HCT116 (cell line): ENCODE measurements around the gene CABP2. TPM values are rescaled to one million over a fixed set of nuclear protein-coding genes. Genes with fewer than 3 reads are reported as not detected.
"Not testable (repeated sequence)": the region's sequence is repeated elsewhere in the genome, so short reads cannot be mapped to it uniquely, and the experiment has no call there.

Experiments
- ATAC-seq: fragments of 200-7000 bp; cut with Tn5 transposase; 2 replicates; pipeline ENCODE4 v1.9.1; 2020; ENCODE audit warnings: mild to moderate bottlenecking, moderate library complexity
- BruUV-seq: library from RNA; stranded (reverse); fragments of 400-500 nt; replicated peaks from 2 replicates; lab custom pipeline; 2021; lab: Mats Ljungman, UMichigan
- CTCF ChIA-PET: fragments of 300-600 bp; sonication (Branson Sonifier 250); formaldehyde crosslinking; loops from one replicate; lab custom pipeline; 2021; ENCODE audit warnings: antibody characterized with exemption; lab: Charles Lee
- POLR2A ChIA-PET: fragments of 300-600, 350-600 bp; sonication (Branson Sonifier 250); formaldehyde crosslinking; loops from one replicate; lab custom pipeline; 2021; ENCODE audit warnings: antibody characterized with exemption; lab: Charles Lee
- RAD21 ChIA-PET, 2 experiments: fragments of 300-600 bp; sonication (Branson Sonifier 250); formaldehyde crosslinking; loops; one replicate each; lab custom pipeline; 2023; ENCODE audit warnings: low total read pairs in 2 of 2; ENCODE audit not compliant: uncharacterized antibody in 2 of 2, unreplicated experiment in 2 of 2, low non-redundant PET in 1 of 2; lab: Charles Lee
- DNase-seq: peaks from one replicate; pipeline ENCODE4 v3.0.0-alpha.2; 2010; ENCODE audit warnings: low read depth, low spot score
- H2AFZ ChIP-seq: fragments of 200-600 bp; shearing (Covaris generic), sonication (generic); 2 replicates; pipeline ENCODE4 v1.6.1; 2017; ENCODE audit warnings: low read depth, mixed run types, mixed read lengths, antibody characterized with exemption, low read length; ENCODE audit not compliant: poor library complexity, severe bottlenecking
- H3K27ac ChIP-seq: 2 replicates; pipeline ENCODE4 v1.5.1; 2012; ENCODE audit warnings: low read depth, low read length
- H3K27me3 ChIP-seq: fragments of 200-600 bp; sonication (generic); 2 replicates; pipeline ENCODE4 v1.6.1; 2016; ENCODE audit warnings: mixed run types, low read length, mixed read lengths; ENCODE audit not compliant: insufficient read depth
- H3K36me3 ChIP-seq, 2 experiments: fragments of 200-500 bp in 1 of 2; fragments of 200-600 bp in 1 of 2; sonication (Bioruptor generic) in 1 of 2; sonication (generic) in 1 of 2; 2 replicates each; pipeline versions ENCODE4 v1.5.1 to v1.6.1; 2014 to 2016; ENCODE audit warnings: low read length in 2 of 2, inconsistent platforms in 1 of 2, mixed read lengths in 1 of 2, mixed run types in 1 of 2; ENCODE audit not compliant: insufficient read depth in 2 of 2, control insufficient read depth in 1 of 2
- H3K4me1 ChIP-seq, 2 experiments: fragments of 200-600 bp in 1 of 2; sonication (generic) in 1 of 2; 2 replicates each; pipeline versions ENCODE4 v1.5.1 to v1.6.1; 2012 to 2017; ENCODE audit warnings: low read length in 2 of 2, inconsistent platforms in 1 of 2, mild to moderate bottlenecking in 1 of 2, mixed read lengths in 1 of 2, mixed run types in 1 of 2, moderate library complexity in 1 of 2; ENCODE audit not compliant: insufficient read depth in 2 of 2, control insufficient read depth in 1 of 2
- H3K4me2 ChIP-seq: fragments of 200-600 bp; sonication (generic); 2 replicates; pipeline ENCODE4 v1.6.1; 2017; ENCODE audit warnings: mixed run types, low read length, mixed read lengths
- H3K4me3 ChIP-seq, 2 experiments: fragments of 200-600 bp in 1 of 2; sonication (generic) in 1 of 2; replicated peaks in 1 of 2; 2 replicates each; pipeline ENCODE4 v1.5.1; 2011 to 2016; ENCODE audit warnings: low read length in 2 of 2, control low read depth in 1 of 2, low read depth in 1 of 2, mild to moderate bottlenecking in 1 of 2, mixed read lengths in 1 of 2, mixed run types in 1 of 2
- H3K79me2 ChIP-seq: fragments of 200-600 bp; sonication (generic); 2 replicates; pipeline ENCODE4 v1.6.1; 2017; ENCODE audit warnings: mild to moderate bottlenecking, mixed run types, low read length, moderate library complexity, mixed read lengths; ENCODE audit not compliant: insufficient read depth
- H3K9ac ChIP-seq: fragments of 200-600 bp; sonication (generic); 2 replicates; pipeline ENCODE4 v1.6.1; 2016; ENCODE audit warnings: low read length, mixed read lengths
- H3K9me2 ChIP-seq: fragments of 200-600 bp; sonication (generic), shearing (Covaris generic); 2 replicates; pipeline ENCODE4 v1.6.1; 2017; ENCODE audit warnings: mixed run types, mild to moderate bottlenecking, moderate library complexity; ENCODE audit not compliant: insufficient read depth
- H3K9me3 ChIP-seq, 2 experiments: fragments of 200-500 bp in 1 of 2; fragments of 200-600 bp in 1 of 2; sonication (Bioruptor generic) in 1 of 2; sonication (generic) in 1 of 2; 2 replicates each; pipeline ENCODE4 v1.6.1; 2014 to 2017; ENCODE audit warnings: low read length in 2 of 2, mixed read lengths in 2 of 2, inconsistent platforms in 1 of 2, low read depth in 1 of 2, mild to moderate bottlenecking in 1 of 2, mixed run types in 1 of 2, moderate library complexity in 1 of 2; ENCODE audit not compliant: control insufficient read depth in 1 of 2, insufficient read depth in 1 of 2
- H4K20me1 ChIP-seq: fragments of 200-600 bp; sonication (generic), shearing (Covaris generic); 2 replicates; pipeline ENCODE4 v1.6.1; 2017; ENCODE audit warnings: mixed run types, mild to moderate bottlenecking, moderate library complexity; ENCODE audit not compliant: insufficient read depth
- ATF3 ChIP-seq: IDR thresholded peaks from 2 replicates; pipeline ENCODE4 v1.6.1; 2012
- CBX3 ChIP-seq: IDR thresholded peaks from 2 replicates; pipeline ENCODE4 v1.6.1; 2012; ENCODE audit warnings: low read depth
- EZH2phosphoT487 ChIP-seq: fragments of 200-600 bp; IDR thresholded peaks from 2 replicates; pipeline ENCODE4 v1.6.1; 2018; ENCODE audit warnings: antibody characterized with exemption, borderline replicate concordance
- RAD21 ChIP-seq: IDR thresholded peaks from 2 replicates; pipeline ENCODE4 v1.6.1; 2012; ENCODE audit warnings: low read depth, mild to moderate bottlenecking
- ZFX ChIP-seq: fragments of 450-650 bp; IDR thresholded peaks from 2 replicates; pipeline ENCODE4 v1.6.1; 2017
- intact Hi-C: fragments of 100-400 bp; cut with micrococcal nuclease; formaldehyde crosslinking; loops from 2 replicates; pipeline ENCODE4 v1.10.0; 2022
- total RNA-seq: library from RNA; stranded (reverse); gene quantifications from one replicate; pipeline ENCODE4 v1.2.1, GENCODE V29; 2021; ENCODE audit not compliant: unreplicated experiment
- TF ChIP-seq, protein P1 (sequence below): IDR thresholded peaks from 2 replicates; pipeline ENCODE4 v1.6.1; 2012

Gene CABP2
- total RNA-seq, 1 experiment from 2014 or later: not detected

DNA sequence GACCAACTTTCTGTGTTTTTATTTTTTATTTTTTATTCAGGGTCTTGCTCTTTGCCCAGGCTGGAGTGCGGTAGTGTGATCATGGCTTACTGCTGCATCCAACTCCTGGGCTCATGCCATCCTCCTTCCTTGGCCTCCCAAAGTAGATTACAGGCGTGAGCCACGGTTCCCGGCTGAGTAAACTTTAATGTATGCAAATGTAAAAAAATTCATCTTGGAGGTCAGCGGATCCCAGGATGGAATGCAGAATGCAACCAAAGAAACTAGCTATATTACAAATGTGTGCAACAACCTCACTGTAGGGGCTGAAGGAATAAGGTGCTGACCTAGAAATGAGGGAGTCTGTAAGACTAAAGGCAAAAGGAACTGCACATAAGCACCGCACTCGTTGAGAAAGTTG lies 9.1 kb downstream of the CABP2 start:
- H3K9me2 ChIP-seq: no peaks in the 10 kb centered on the region
- peaks cover 0 to 2% of the 10 kb centered on the region in 2 experiments; a peak in 3 of 4 replicates for H3K4me1 ChIP-seq
- H3K9ac ChIP-seq: no peak overlapping the region
- no peak for ATAC-seq
- no peak overlapping the region for H3K4me2 ChIP-seq
- H3K79me2 ChIP-seq: no peaks in the 10 kb centered on the region
- BruUV-seq: no TSS peak
- H3K4me3 ChIP-seq: no peak overlapping the region
- ChIA-PET RAD21 (no interaction called here), POLR2A (no interaction called here), CTCF (no interaction called here)
- H3K27me3 ChIP-seq: no peaks in the 10 kb centered on the region
- no peak overlapping the region for H3K27ac ChIP-seq
- no peaks in the 10 kb centered on the region for H4K20me1 ChIP-seq
- H3K36me3 ChIP-seq: no peaks in the 10 kb centered on the region
- intact Hi-C loops: no loop called here
- DNase-seq: no peak
- no peaks in the 10 kb centered on the region for H3K9me3 ChIP-seq
- TF ChIP-seq EZH2phosphoT487: no peak
- TF ChIP-seq CBX3: no peak
- no peak for TF ChIP-seq RAD21
- TF ChIP-seq ZFX: no peak
- TF ChIP-seq, protein P1, sequence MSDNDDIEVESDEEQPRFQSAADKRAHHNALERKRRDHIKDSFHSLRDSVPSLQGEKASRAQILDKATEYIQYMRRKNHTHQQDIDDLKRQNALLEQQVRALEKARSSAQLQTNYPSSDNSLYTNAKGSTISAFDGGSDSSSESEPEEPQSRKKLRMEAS: no peak
- no peak for TF ChIP-seq ATF3
- no peak overlapping the region for H2AFZ ChIP-seq

- H4K20me1 ChIP-seq, H3K27me3 ChIP-seq, H3K9me3 ChIP-seq, H3K9me2 ChIP-seq, H3K79me2 ChIP-seq, RAD21 ChIA-PET, H3K4me2 ChIP-seq, H3K27ac ChIP-seq, ATAC-seq, H3K4me3 ChIP-seq, POLR2A ChIA-PET, H2AFZ ChIP-seq, DNase-seq, BruUV-seq, CTCF ChIA-PET, intact Hi-C loops, H3K9ac ChIP-seq, H3K36me3 ChIP-seq: not testable (repeated sequence)
- peaks cover 11 to 20% of the 10 kb centered on the region in 2 experiments for H3K4me1 ChIP-seq
Measured at GRCh38 chr11:67511558-67511957, 11.7 kb downstream of the CABP2 start.
